Endothelial cell of coronary artery (primary cell): ENCODE measurements around the gene CALHM6. TPM values are rescaled to one million over a fixed set of nuclear protein-coding genes. Genes with fewer than 3 reads are reported as not detected.

Source experiments
- total RNA-seq: library from RNA; depleted of rRNA; stranded (reverse); fragments of >200 nt; gene quantifications from 2 replicates; pipeline ENCODE4 v1.2.3, GENCODE V29; 2014

Gene CALHM6
- total RNA-seq, result 0.09 and 0.94 TPM in 2 replicates

GRCh38 chr6:116461331-116461931 is at the start of gene CALHM6:
CALHM6 (plus strand) TSS chr6:116461375; CDS start chr6:116461930, 555 bp downstream.

GRCh38 chr6:116511424-116512110 is 50.4 kb downstream of the CALHM6 start, which contains the start of gene CALHM5:
CALHM5 (plus strand) TSS chr6:116511639; CDS start chr6:116511697, 58 bp downstream.

Other genes with a start within 250 kb of the CALHM6 start
- gene TSPYL4, start 207.3 kb upstream of the CALHM6 start, total RNA-seq, result 7.6 and 10.6 TPM in 2 replicates
- 82.9 TPM in 2 replicates for gene TSPYL1, start 181.4 kb upstream of the CALHM6 start, total RNA-seq
- gene DSE, start 90.4 kb upstream of the CALHM6 start, total RNA-seq, result 30.2 and 61.5 TPM in 2 replicates
- 8.4 and 8.5 TPM in 2 replicates for gene CALHM5, start 50.3 kb downstream of the CALHM6 start, total RNA-seq
- 0.09 TPM in 2 replicates for gene TRAPPC3L, start 84.3 kb downstream of the CALHM6 start, total RNA-seq
- gene CALHM4, start 92.4 kb downstream of the CALHM6 start, total RNA-seq, result 0.18 and 0.19 TPM in 2 replicates
- 21.1 and 23.5 TPM in 2 replicates for gene RWDD1, start 110.1 kb downstream of the CALHM6 start, total RNA-seq
- 0.09 and 0.18 TPM in 2 replicates for gene RSPH4A, start 155.1 kb downstream of the CALHM6 start, total RNA-seq
- 14.8 and 16.5 TPM in 2 replicates for gene ZUP1, start 207.4 kb downstream of the CALHM6 start, total RNA-seq
- 7.9 and 9.0 TPM in 2 replicates for gene KPNA5, start 219.8 kb downstream of the CALHM6 start, total RNA-seq